ENCODE results near the gene NAALADL2. TPM values are rescaled to one million over a fixed set of nuclear protein-coding genes. Genes with fewer than 3 reads are reported as not detected.

The NAALADL2 gene
- total and polyA plus RNA-seq, 9 of the 15 experiments (the other 6 are each of a cell fraction or from before 2014, with no cell fraction given): 0.29 to 1.1 (median 0.79) TPM; not detected in 1

GRCh38 chr3:175240921-175241320, 381.8 kb downstream of the NAALADL2 start (continued):
- TF ChIP-seq CBX1 (IDR thresholded peaks at IDR 0.05; ENCODE audit: low read depth): no peak
- no peak for TF ChIP-seq NR0B1 (IDR thresholded peaks at IDR 0.05; ENCODE audit: partially characterized antibody)
- no peak for TF ChIP-seq AFF1 (IDR thresholded peaks at IDR 0.05; ENCODE audit: low read depth in 1 of 2, partially characterized antibody in 2 of 2)
- TF ChIP-seq CTBP1 (IDR thresholded peaks at IDR 0.05; ENCODE audit: borderline replicate concordance): no peak

GRCh38 chr3:175242243-175242642, 383.1 kb downstream of the NAALADL2 start:
- 0% methylated on average over 2 of the region's 2 CpGs for WGBS (ENCODE audit: insufficient coverage, low coverage, missing lambda C conversion rate)
- ChIA-PET POLR2A (no interaction called here), CTCF (ENCODE audit: low intra/inter-chr PET ratio) (no interaction called here)
- no peak overlapping the region for H3K9ac ChIP-seq (ENCODE audit: insufficient read depth in 1 of 2, low read depth in 2 of 2, low read length in 2 of 2)
- no peaks in the 10 kb centered on the region for H4K20me1 ChIP-seq (replicated peaks; ENCODE audit: control insufficient read depth, insufficient read depth, low read length)
- no peaks in the 10 kb centered on the region for H3K79me2 ChIP-seq (ENCODE audit: control insufficient read depth, insufficient read depth, low read length)
- H3K9me1 ChIP-seq (ENCODE audit: control insufficient read depth, insufficient read depth, low read length): no peaks in the 10 kb centered on the region
- ATAC-seq: no peak
- no peak overlapping the region for H2AFZ ChIP-seq (ENCODE audit: low read depth, low read length)
- intact Hi-C loops (cut with micrococcal nuclease) (no loop called here), in situ Hi-C loops (cut with MboI) (no loop called here)
- no peak overlapping the region for H3K4me3 ChIP-seq
- H3K27me3 ChIP-seq (ENCODE audit: control insufficient read depth in 2 of 2, insufficient read depth in 2 of 2, low read length in 2 of 2): no peaks in the 10 kb centered on the region
- H3K9me3 ChIP-seq (replicated peaks; ENCODE audit: control insufficient read depth, insufficient read depth, low read depth, low read length): no peaks in the 10 kb centered on the region
- no peaks in the 10 kb centered on the region for H3K4me1 ChIP-seq (replicated peaks in 1 of 2; ENCODE audit: control insufficient read depth in 2 of 2, insufficient read depth in 2 of 2, low read length in 2 of 2)
- H3K27ac ChIP-seq (ENCODE audit: extremely low read depth, low read depth, low read length): no peak overlapping the region
- H3K4me2 ChIP-seq (ENCODE audit: insufficient read depth, low read length): no peak overlapping the region
- TF ChIP-seq SMARCA5 (IDR thresholded peaks at IDR 0.05): no peak
- no peak for TF ChIP-seq NFE2 (IDR thresholded peaks at IDR 0.05; ENCODE audit: low read depth)
- no peak for TF ChIP-seq ZNF561 (CRISPR knock-in tag; conservative IDR thresholded peaks at IDR 0.05)
- TF ChIP-seq RFX5 (IDR thresholded peaks at IDR 0.05; ENCODE audit: low read depth, low read length): no peak
- TF ChIP-seq SMAD4 (CRISPR knock-in tag; conservative IDR thresholded peaks at IDR 0.05): no peak
- no peak for TF ChIP-seq SMAD1 (IDR thresholded peaks at IDR 0.05; ENCODE audit: low read depth, low read length, partially characterized antibody)
- no peak for TF ChIP-seq LARP7 (IDR thresholded peaks at IDR 0.05)
- no peak for TF ChIP-seq STAT6 (CRISPR knock-in tag; IDR thresholded peaks at IDR 0.05)
- TF ChIP-seq NR1H2 (CRISPR knock-in tag; IDR thresholded peaks at IDR 0.05): no peak
- no peak for TF ChIP-seq HNRNPK (IDR thresholded peaks at IDR 0.05; ENCODE audit: low read depth, low read length, poor library complexity, severe bottlenecking)
- BruUV-seq (replicated peaks): no TSS peak
- no peaks in the 10 kb centered on the region for H3K36me3 ChIP-seq (ENCODE audit: control insufficient read depth, insufficient read depth, low read length)
- FAIRE-seq: no peak
- no peak for DNase-seq (ENCODE audit: extremely low read depth in 1 of 4, low spot score in 3 of 4)
